Measurements from ENCODE around the gene ARF1. TPM values are rescaled to one million over a fixed set of nuclear protein-coding genes. Genes with fewer than 3 reads are reported as not detected.
A peak's percentile ranks its signal among the peaks of the same experiment; 100 is the strongest.

The ARF1 gene
- total RNA-seq, 1 donor from 2014 or later = 295 TPM

- no peak for TF ChIP-seq CTCF (IDR thresholded peaks at IDR 0.05)
- TF ChIP-seq POLR2AphosphoS5 (IDR thresholded peaks at IDR 0.05; ENCODE audit: insufficient read depth in 1 of 2, low read depth in 1 of 2) = no peak
- TF ChIP-seq POLR2A (IDR thresholded peaks at IDR 0.05) = no peak
- H3K9me3 ChIP-seq = no peaks in the 10 kb centered on the region
- H3K36me3 ChIP-seq = no peaks in the 10 kb centered on the region
- intact Hi-C loops (cut with DNase I) = no loop called here
- H3K4me3 ChIP-seq = no peak overlapping the region
- H3K4me1 ChIP-seq = no peaks in the 10 kb centered on the region
- no peak overlapping the region for H3K27ac ChIP-seq
- DNase-seq (ENCODE audit: extremely low spot score in 2 of 2) = no peak
- no peaks in the 10 kb centered on the region for H3K27me3 ChIP-seq
These were observed 33.7 kb upstream of the ARF1 start for GRCh38 chr1:228048659-228049298.

- Histone ChIP-seq H3K9me3 (no peaks in the 10 kb centered on the region), H3K27me3 (no peaks in the 10 kb centered on the region), H3K27ac (no peak overlapping the region), H3K36me3 (no peaks in the 10 kb centered on the region), H3K4me1 (no peaks in the 10 kb centered on the region), H3K4me3 (no peak overlapping the region)
- intact Hi-C loops (cut with DNase I) = no loop called here
- no peak for TF ChIP-seq POLR2AphosphoS5 (IDR thresholded peaks at IDR 0.05; ENCODE audit: insufficient read depth in 1 of 2, low read depth in 1 of 2)
- TF ChIP-seq CTCF (IDR thresholded peaks at IDR 0.05) = no peak
- no peak for TF ChIP-seq POLR2A (IDR thresholded peaks at IDR 0.05)
- DNase-seq (ENCODE audit: extremely low spot score in 2 of 2) = no peak
These were observed 31.8 kb upstream of the ARF1 start for GRCh38 chr1:228050571-228051231.

GRCh38 chr1:228058172-228058948 is 24.1 kb upstream of the ARF1 start:
- DNase-seq (ENCODE audit: extremely low spot score in 2 of 2) = no peak
- Histone ChIP-seq H3K4me1 (peaks cover 18% of the 10 kb centered on the region), H3K27me3 (peaks cover 8% of the 10 kb centered on the region), H3K9me3 (no peaks in the 10 kb centered on the region), H3K36me3 (no peaks in the 10 kb centered on the region), H3K4me3 (peak overlapping the region in 1 of 2 donors; percentile 15), H3K27ac (no peak overlapping the region)
- TF ChIP-seq POLR2AphosphoS5 (IDR thresholded peaks at IDR 0.05; ENCODE audit: insufficient read depth in 1 of 2, low read depth in 1 of 2) (no peak), CTCF (IDR thresholded peaks at IDR 0.05) (no peak), POLR2A (IDR thresholded peaks at IDR 0.05) (no peak)
- intact Hi-C loops (cut with DNase I) = no loop called here

GRCh38 chr1:228058949-228059633 is 23.4 kb upstream of the ARF1 start:
- no peaks in the 10 kb centered on the region for H3K9me3 ChIP-seq
- peaks cover 9% of the 10 kb centered on the region for H3K27me3 ChIP-seq
- no peaks in the 10 kb centered on the region for H3K36me3 ChIP-seq
- no peak for TF ChIP-seq CTCF (IDR thresholded peaks at IDR 0.05)
- TF ChIP-seq POLR2A (IDR thresholded peaks at IDR 0.05) = no peak
- peak in 1 of 2 donors; percentile 17 for TF ChIP-seq POLR2AphosphoS5 (IDR thresholded peaks at IDR 0.05; ENCODE audit: insufficient read depth in 1 of 2, low read depth in 1 of 2)
- no peak overlapping the region for H3K27ac ChIP-seq
- H3K4me3 ChIP-seq = peak overlapping the region; percentile 15 to 33
- DNase-seq (ENCODE audit: extremely low spot score in 2 of 2) = no peak
- intact Hi-C loops (cut with DNase I) = no loop called here
- H3K4me1 ChIP-seq = peaks cover 18% of the 10 kb centered on the region
